Upper lobe of left lung (tissue), 6 donors: ENCODE measurements around the gene RSBN1L. TPM values are rescaled to one million over a fixed set of nuclear protein-coding genes. Genes with fewer than 3 reads are reported as not detected.

Experiments used
- ATAC-seq, 2 donors: fragments of 200-7000 bp; cut with Tn5 transposase; one replicate each; pipeline ENCODE4 v1.9.1; 2022; ENCODE audit warnings: mild to moderate bottlenecking in 2 of 2, moderate library complexity in 2 of 2; ENCODE audit not compliant: low FRiP score in 2 of 2
- DNase-seq, 2 donors: peaks; one replicate each; pipeline ENCODE4 v3.0.0-alpha.2; 2019 to 2020
- H3K27ac ChIP-seq, 4 donors: fragments of 200-600 bp; sonication (generic); one replicate each; pipeline ENCODE4 v1.5.1; 2016 to 2019
- H3K27me3 ChIP-seq, 4 donors: fragments of 200-600 bp; sonication (generic); one replicate each; pipeline ENCODE4 v1.5.1; 2017 to 2019
- H3K36me3 ChIP-seq, 4 donors: fragments of 200-600 bp; sonication (generic); one replicate each; pipeline ENCODE4 v1.5.1; 2016 to 2019
- H3K4me1 ChIP-seq, 4 donors: fragments of 200-600 bp; sonication (generic); one replicate each; pipeline ENCODE4 v1.5.1; 2018 to 2019
- H3K4me3 ChIP-seq, 4 donors: fragments of 200-600 bp; sonication (generic); one replicate each; pipeline ENCODE4 v1.5.1; 2017 to 2019; ENCODE audit warnings: mild to moderate bottlenecking in 2 of 4, moderate library complexity in 1 of 4
- H3K9me3 ChIP-seq, 4 donors: fragments of 200-600 bp; sonication (generic); one replicate each; pipeline ENCODE4 v1.5.1; 2018 to 2019
- CTCF ChIP-seq, 6 experiments: fragments of 450-650 bp in 4 of 6; fragments of 200-600 bp in 2 of 6; sonication (generic) in 2 of 6; IDR thresholded peaks; one replicate each; pipeline ENCODE4 v1.5.1; 2016 to 2019; ENCODE audit warnings: antibody characterized with exemption in 6 of 6
- EP300 ChIP-seq, 4 donors: sonication (generic); formaldehyde crosslinking; IDR thresholded peaks; one replicate each; pipeline ENCODE4 v1.5.1; 2017; ENCODE audit warnings: antibody characterized with exemption in 4 of 4, control low read depth in 2 of 4
- POLR2A ChIP-seq, 4 donors: fragments of 450-650 bp; IDR thresholded peaks; one replicate each; pipeline ENCODE4 v1.5.1; 2016 to 2017; ENCODE audit warnings: antibody characterized with exemption in 4 of 4, mild to moderate bottlenecking in 2 of 4
- POLR2AphosphoS5 ChIP-seq, 2 donors: sonication (generic); formaldehyde crosslinking; IDR thresholded peaks; one replicate each; pipeline ENCODE4 v1.5.1; 2017; ENCODE audit warnings: antibody characterized with exemption in 2 of 2
- WGBS, 2 donors: methylation state at CpG; one replicate each; pipeline ENCODE4 v1.1.5; 2017 to 2018; 5-methylcytosine and 5-hydroxymethylcytosine counted together
- total RNA-seq, 6 donors: library from RNA; depleted of rRNA in 4 of 6; stranded (reverse); fragments of >200 nt in 4 of 6; gene quantifications; one replicate each; pipeline versions ENCODE4 v1.1.0 to v1.2.1, GENCODE V29; 2016 to 2021
- donor health status: DM: no; HTN: no; CAD: no; lungs with moderate emphysema.
- donor health status: DM: no; HTN: yes; CAD: no; lungs with severe emphysema.

Gene RSBN1L
- total RNA-seq, 6 donors from 2014 or later, result 15.1 to 43.7 (median 20.5) TPM

- WGBS, 2 donors, result 88 to 99% methylated on average over 8 of the region's 8 CpGs
- H3K27me3 ChIP-seq, result no peaks in the 10 kb centered on the region
- ATAC-seq (no peak), DNase-seq (no peak)
- no peak overlapping the region for H3K27ac ChIP-seq
- H3K9me3 ChIP-seq, result no peaks in the 10 kb centered on the region
- TF ChIP-seq POLR2AphosphoS5 (IDR thresholded peaks at IDR 0.05) (no peak), EP300 (IDR thresholded peaks at IDR 0.05) (no peak), POLR2A (IDR thresholded peaks at IDR 0.05) (no peak), CTCF (IDR thresholded peaks at IDR 0.05) (no peak)
- peaks cover 2 to 56% (median 25%) of the 10 kb centered on the region in 4 donors for H3K36me3 ChIP-seq
- H3K4me1 ChIP-seq, result peaks cover 0 to 8% (median 6%) of the 10 kb centered on the region in 4 donors
- H3K4me3 ChIP-seq, result no peak overlapping the region
Measured at GRCh38 chr7:77770316-77770715, 74.1 kb downstream of the RSBN1L start.

- TF ChIP-seq POLR2A (IDR thresholded peaks at IDR 0.05), result no peak
- TF ChIP-seq EP300 (IDR thresholded peaks at IDR 0.05), result no peak
- no peak for TF ChIP-seq CTCF (IDR thresholded peaks at IDR 0.05)
- no peak for TF ChIP-seq POLR2AphosphoS5 (IDR thresholded peaks at IDR 0.05)
- Histone ChIP-seq H3K36me3 (peaks cover 2 to 67% (median 25%) of the 10 kb centered on the region in 4 donors), H3K9me3 (no peaks in the 10 kb centered on the region), H3K27ac (no peak overlapping the region), H3K4me1 (no peaks in the 10 kb centered on the region), H3K27me3 (no peaks in the 10 kb centered on the region), H3K4me3 (no peak overlapping the region)
- DNase-seq (no peak), ATAC-seq (no peak)
Measured at GRCh38 chr7:77771901-77772300, 75.6 kb downstream of the RSBN1L start.

GRCh38 chr7:77778535-77778934, 82.3 kb downstream of the RSBN1L start:
- Histone ChIP-seq H3K4me3 (no peak overlapping the region), H3K4me1 (peaks cover 0 to 3% (median 0%) of the 10 kb centered on the region in 4 donors), H3K27ac (no peak overlapping the region), H3K9me3 (no peaks in the 10 kb centered on the region), H3K36me3 (peaks cover 6 to 85% (median 23%) of the 10 kb centered on the region in 4 donors), H3K27me3 (no peaks in the 10 kb centered on the region)
- ATAC-seq, result no peak
- DNase-seq, result no peak
- 93 to 94% methylated on average over 2 of the region's 2 CpGs for WGBS, 2 donors
- TF ChIP-seq CTCF (IDR thresholded peaks at IDR 0.05) (no peak), POLR2AphosphoS5 (IDR thresholded peaks at IDR 0.05) (no peak), EP300 (IDR thresholded peaks at IDR 0.05) (no peak), POLR2A (IDR thresholded peaks at IDR 0.05) (no peak)

- TF ChIP-seq POLR2AphosphoS5 (IDR thresholded peaks at IDR 0.05), result no peak
- TF ChIP-seq POLR2A (IDR thresholded peaks at IDR 0.05), result no peak
- no peak for TF ChIP-seq CTCF (IDR thresholded peaks at IDR 0.05)
- no peak for TF ChIP-seq EP300 (IDR thresholded peaks at IDR 0.05)
- no peak for ATAC-seq
- Histone ChIP-seq H3K27ac (no peak overlapping the region), H3K4me1 (peaks cover 0 to 3% (median 0%) of the 10 kb centered on the region in 4 donors), H3K36me3 (peaks cover 4 to 54% (median 7%) of the 10 kb centered on the region in 4 donors), H3K27me3 (no peaks in the 10 kb centered on the region), H3K9me3 (no peaks in the 10 kb centered on the region), H3K4me3 (no peak overlapping the region)
- whole genome bisulfite sequencing, 2 donors, result 97 to 98% methylated on average over 4 of the region's 4 CpGs
- no peak for DNase-seq
Measured at GRCh38 chr7:77782383-77782782, 86.1 kb downstream of the RSBN1L start.

GRCh38 chr7:77783111-77783510, 86.9 kb downstream of the RSBN1L start:
- Histone ChIP-seq H3K27me3 (no peaks in the 10 kb centered on the region), H3K4me1 (peaks cover 0 to 3% (median 0%) of the 10 kb centered on the region in 4 donors), H3K4me3 (no peak overlapping the region), H3K27ac (no peak overlapping the region), H3K36me3 (peaks cover 4 to 51% (median 7%) of the 10 kb centered on the region in 4 donors), H3K9me3 (no peaks in the 10 kb centered on the region)
- 100% methylated on average over 1 of the region's 1 CpG for WGBS, 2 donors
- TF ChIP-seq POLR2AphosphoS5 (IDR thresholded peaks at IDR 0.05) (no peak), EP300 (IDR thresholded peaks at IDR 0.05) (no peak), CTCF (IDR thresholded peaks at IDR 0.05) (no peak), POLR2A (IDR thresholded peaks at IDR 0.05) (no peak)
- ATAC-seq (no peak), DNase-seq (no peak)
